OCI-M1 (cell line): ENCODE measurements around the gene ARHGAP42.
"Not testable (repeated sequence)": the region's sequence is repeated elsewhere in the genome, so short reads cannot be mapped to it uniquely, and the experiment has no call there.

Experiments
- DNase-seq: peaks from one replicate; lab custom pipeline; 2025; lab: John Stamatoyannopoulos, UW

ARHGAP42 gene

GRCh38 chr11:100965346-100965745 lies 278.3 kb downstream of the ARHGAP42 start:
- no peak for DNase-seq

- DNase-seq, result no peak
Measured at GRCh38 chr11:100966366-100966765, 279.3 kb downstream of the ARHGAP42 start.

- peak; percentile 42 for DNase-seq
Measured at GRCh38 chr11:100969008-100969407, 281.9 kb downstream of the ARHGAP42 start.

GRCh38 chr11:100970283-100971164 lies 283.4 kb downstream of the ARHGAP42 start:
- DNase-seq, result peak; percentile 26

- no peak for DNase-seq
Measured at GRCh38 chr11:100972046-100972445, 285.0 kb downstream of the ARHGAP42 start.

GRCh38 chr11:100978442-100978841 lies 291.4 kb downstream of the ARHGAP42 start:
- no peak for DNase-seq

GRCh38 chr11:100978939-100979338 lies 291.9 kb downstream of the ARHGAP42 start:
- no peak for DNase-seq

GRCh38 chr11:100980156-100980555 lies 293.1 kb downstream of the ARHGAP42 start:
- peak; percentile 47 for DNase-seq

GRCh38 chr11:100981196-100981824 lies 294.2 kb downstream of the ARHGAP42 start:
- no peak for DNase-seq

GRCh38 chr11:100984668-100985067 lies 297.6 kb downstream of the ARHGAP42 start:
- DNase-seq, result no peak

GRCh38 chr11:100990931-100991330 lies 303.8 kb downstream of the ARHGAP42 start:
- no peak for DNase-seq

GRCh38 chr11:100991541-100991940 lies 304.5 kb downstream of the ARHGAP42 start:
- DNase-seq, result no peak

- DNase-seq, result no peak
Measured at GRCh38 chr11:100994966-100995365, 307.9 kb downstream of the ARHGAP42 start.

- DNase-seq, result no peak
Measured at GRCh38 chr11:100999756-101000155, 312.7 kb downstream of the ARHGAP42 start.

GRCh38 chr11:101003468-101003867 lies 316.4 kb downstream of the ARHGAP42 start:
- DNase-seq, result peak; percentile 12

- DNase-seq, result peak; percentile 64
Measured at GRCh38 chr11:101008961-101009689, 322.0 kb downstream of the ARHGAP42 start.

- no peak for DNase-seq
Measured at GRCh38 chr11:101009690-101010055, 322.6 kb downstream of the ARHGAP42 start.

- DNase-seq, result no peak
Measured at GRCh38 chr11:101010899-101011298, 323.8 kb downstream of the ARHGAP42 start.

GRCh38 chr11:101011881-101012280 lies 324.8 kb downstream of the ARHGAP42 start:
- DNase-seq, result no peak

GRCh38 chr11:101013702-101014101 lies 326.6 kb downstream of the ARHGAP42 start:
- not testable (repeated sequence) for DNase-seq

GRCh38 chr11:101014600-101015285 lies 327.7 kb downstream of the ARHGAP42 start:
- DNase-seq, result peak; percentile 47

GRCh38 chr11:101019870-101020269 lies 332.8 kb downstream of the ARHGAP42 start:
- DNase-seq, result no peak
